CD4-positive, alpha-beta T cell treated with Interleukin-17A for 1 hour (primary cell): ENCODE measurements around the gene ZNF205.

Experiments
- DNase-seq: peaks from one replicate; pipeline ENCODE4 v3.0.0-alpha.2; 2020

The ZNF205 gene

GRCh38 chr16:3085868-3086595 is 26.4 kb upstream of the ZNF205 start:
- no peak for DNase-seq

GRCh38 chr16:3086596-3087242 is 25.7 kb upstream of the ZNF205 start:
- DNase-seq = no peak

DNA sequence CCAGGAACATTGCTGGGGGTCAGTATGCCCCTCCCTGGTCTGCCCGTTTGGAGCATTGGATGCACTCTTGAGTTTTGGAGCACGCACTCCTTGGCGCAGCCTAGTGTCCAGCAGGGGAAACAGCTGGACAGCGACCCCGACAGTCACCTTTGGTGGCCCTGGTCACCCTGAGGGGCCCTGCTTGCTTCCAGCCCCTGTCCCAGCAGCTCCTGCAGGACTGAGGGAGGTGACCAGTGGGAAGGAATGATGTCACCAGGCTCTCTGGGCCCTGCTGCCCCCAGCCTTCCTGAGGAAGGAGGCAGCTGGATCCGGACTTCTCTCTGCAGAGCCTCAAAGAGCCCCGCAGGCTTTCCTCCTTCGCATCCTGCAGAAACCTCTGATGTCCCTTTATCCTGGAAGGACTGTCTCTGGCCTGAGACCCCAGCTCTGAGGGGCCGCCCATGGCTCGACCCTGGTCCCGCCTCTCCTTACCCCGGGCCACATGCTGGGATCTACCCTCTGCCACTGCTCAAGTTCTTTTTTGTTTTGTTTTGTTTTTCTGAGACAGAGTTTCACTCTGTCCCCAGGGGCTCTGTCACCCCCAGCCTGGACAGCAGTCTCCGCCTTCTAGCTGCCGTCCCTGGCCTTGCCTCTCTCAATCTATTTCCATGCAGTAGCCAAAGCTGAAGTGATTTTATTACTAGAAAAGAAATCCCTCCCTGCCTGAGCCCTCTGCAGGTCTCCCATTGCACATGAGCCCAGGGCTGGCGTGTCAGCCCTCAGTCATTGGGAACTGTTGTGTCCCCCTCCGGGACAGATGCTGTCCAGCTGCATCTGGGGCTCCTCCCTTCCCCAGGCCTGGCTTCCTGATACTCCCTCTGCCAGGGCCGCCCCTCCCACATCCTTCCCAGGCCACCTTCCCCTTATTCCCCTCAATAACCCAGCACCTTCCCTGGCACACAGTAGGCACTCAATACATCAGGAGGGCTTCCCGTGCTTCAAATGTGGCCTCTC is 24.8 kb upstream of the ZNF205 start:
- DNase-seq = no peak

DNA sequence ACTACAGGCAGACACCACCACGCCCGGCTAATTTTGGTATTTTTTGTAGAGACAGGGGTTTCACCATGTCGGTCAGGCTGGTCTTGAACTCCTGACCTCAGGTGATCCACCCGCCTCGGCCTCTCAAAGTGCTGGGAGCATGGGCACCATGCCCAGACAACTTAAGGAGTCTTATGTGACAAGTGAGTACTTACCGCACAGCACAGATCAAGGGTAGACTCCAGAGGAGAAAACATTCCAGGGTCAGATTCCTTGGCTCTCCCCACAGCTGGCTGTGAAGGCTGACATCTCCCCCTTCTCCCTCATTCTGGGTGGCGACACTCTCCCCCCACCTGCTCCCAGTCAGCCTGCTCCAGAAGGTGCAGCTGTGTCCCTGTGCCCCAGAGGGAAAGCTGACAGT is 23.9 kb upstream of the ZNF205 start:
- no peak for DNase-seq

- no peak for DNase-seq
These were observed 23.3 kb upstream of the ZNF205 start for GRCh38 chr16:3088925-3089716.

GRCh38 chr16:3089717-3090592 is 22.4 kb upstream of the ZNF205 start:
- no peak for DNase-seq

- no peak for DNase-seq
These were observed 20.8 kb upstream of the ZNF205 start for GRCh38 chr16:3091551-3091950.

DNA sequence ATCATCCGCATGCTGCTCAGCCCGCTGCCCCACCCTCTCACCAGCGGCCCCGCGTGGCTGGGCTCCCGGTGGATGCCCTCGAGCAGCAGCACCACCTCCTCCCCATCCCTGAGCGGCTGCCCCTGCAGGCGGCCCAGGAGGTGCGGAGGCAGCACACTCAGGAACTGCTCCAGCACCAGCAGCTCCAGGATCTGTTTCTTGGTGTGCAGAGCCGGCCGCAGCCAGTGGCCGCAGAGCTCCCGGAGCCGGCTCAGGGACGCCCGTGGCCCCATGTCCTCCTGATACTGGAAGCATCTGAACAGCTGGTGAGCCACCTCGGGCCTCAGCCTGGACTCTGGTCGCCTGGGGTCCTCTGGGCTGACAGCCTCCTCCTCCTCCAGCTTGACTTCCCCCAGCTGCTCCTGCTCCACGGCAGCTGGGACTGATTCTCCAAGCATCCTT is 19.9 kb upstream of the ZNF205 start:
- DNase-seq = no peak

- peak; percentile 81 for DNase-seq
These were observed 17.9 kb upstream of the ZNF205 start for GRCh38 chr16:3094289-3095027.

- peak; percentile 85 for DNase-seq
These were observed 16.5 kb upstream of the ZNF205 start for GRCh38 chr16:3095869-3096268.

- DNase-seq = no peak
These were observed 16.0 kb upstream of the ZNF205 start for GRCh38 chr16:3096362-3096761.

DNA sequence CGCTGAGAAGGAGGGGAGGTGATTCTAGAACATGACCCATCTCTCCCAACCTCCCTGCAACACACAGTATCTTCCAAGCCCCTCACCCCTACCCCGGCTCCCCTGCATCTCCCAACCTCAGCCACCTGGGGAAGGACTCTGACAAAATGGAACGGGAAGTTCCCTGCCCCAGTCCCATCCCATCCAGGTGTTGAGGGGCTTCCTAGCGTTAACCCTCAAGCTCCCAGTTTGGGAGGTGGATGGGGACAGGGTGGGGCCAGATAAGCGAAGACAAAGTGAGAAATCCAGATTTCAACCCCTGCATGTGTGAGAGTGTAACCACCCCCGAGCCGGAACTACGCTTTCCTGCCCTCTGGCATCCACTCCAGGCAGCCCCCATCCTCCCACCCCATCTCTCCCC is 15.1 kb upstream of the ZNF205 start:
- no peak for DNase-seq

GRCh38 chr16:3098459-3099394 is 13.7 kb upstream of the ZNF205 start, which contains the start of gene ZSCAN10:
Gene ZSCAN10, minus strand, starts transcription at chr16:3099294. Its CDS starts 6,357 bp downstream, at chr16:3092937.
- no peak for DNase-seq

- no peak for DNase-seq
These were observed 13.0 kb upstream of the ZNF205 start for GRCh38 chr16:3099395-3099731.

- DNase-seq = peak; percentile 93
These were observed 12.5 kb upstream of the ZNF205 start for GRCh38 chr16:3099732-3100499.

DNA sequence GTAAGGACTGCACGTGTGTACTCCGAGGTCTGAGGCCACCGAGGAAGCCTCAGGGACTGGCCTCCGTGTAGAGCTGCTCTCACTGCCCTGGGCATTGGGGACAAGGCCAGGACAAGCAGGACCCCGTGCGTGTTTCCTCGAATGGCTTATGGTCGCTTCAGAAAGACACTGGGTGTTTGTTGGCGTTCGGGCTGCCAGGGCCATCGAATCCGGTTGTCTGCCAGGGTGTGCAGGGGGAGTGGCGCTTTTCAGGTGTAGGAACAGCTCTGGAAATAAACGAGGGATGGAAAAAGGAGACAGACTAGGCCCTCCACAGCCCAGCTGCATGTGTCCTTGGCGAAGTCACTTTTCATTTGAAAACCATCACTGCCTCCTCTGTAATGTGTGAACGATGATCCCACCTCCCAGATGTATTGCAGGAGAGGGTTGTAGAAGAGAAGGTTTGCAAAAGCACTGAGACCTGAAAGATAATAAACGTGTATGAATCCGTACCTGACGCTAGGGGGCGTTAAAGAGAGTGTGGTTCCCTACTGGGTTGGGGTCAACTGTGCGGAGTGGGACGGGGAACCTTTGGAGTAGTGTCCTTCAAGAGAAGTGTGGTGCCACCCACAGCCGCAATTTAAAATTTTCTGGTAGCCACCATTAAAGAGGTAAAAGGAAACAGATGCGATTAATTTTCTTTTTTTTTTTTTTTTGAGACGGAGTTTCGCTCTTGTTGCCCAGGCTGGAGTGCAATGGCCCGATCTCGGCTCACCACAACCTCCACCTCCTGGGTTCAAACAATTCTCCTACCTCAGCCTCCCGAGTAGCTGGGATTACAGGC is 11.2 kb upstream of the ZNF205 start:
- peak; percentile 74 for DNase-seq

DNA sequence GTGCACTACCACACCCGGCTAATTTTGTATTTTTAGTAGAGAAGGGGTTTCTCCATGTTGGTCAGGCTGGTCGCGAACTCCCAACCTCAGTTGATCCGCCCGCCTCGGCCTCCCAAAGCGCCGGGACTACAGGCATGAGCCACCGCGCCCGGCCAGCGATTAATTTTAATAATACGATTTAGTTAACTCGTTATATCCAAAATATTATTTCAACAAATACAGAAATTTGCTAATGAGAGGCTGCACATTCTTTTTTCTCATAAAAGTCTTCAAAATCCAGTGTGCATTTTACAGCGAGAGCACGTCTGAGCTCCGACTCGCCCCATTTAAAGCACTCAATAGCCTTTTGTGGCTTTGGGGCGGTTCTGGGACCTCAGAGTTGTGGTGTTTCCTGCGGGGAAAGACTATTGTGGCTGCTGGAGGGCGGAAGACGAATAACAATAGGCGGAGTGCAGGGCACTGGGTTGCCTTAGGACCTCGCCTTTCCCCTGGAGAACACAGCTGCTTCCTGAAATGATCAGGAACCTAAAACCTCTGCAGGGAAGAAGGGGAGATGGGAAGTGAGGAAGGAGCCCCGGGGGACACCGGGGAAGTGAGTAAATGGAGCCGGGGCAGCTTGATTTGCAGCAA is 10.4 kb upstream of the ZNF205 start:
- DNase-seq = peak; percentile 53
